Left ventricle myocardium inferior (tissue), 1 donor: Measurements from ENCODE around the gene RSL24D1. TPM values are rescaled to one million over a fixed set of nuclear protein-coding genes. Genes with fewer than 3 reads are reported as not detected.
"Not testable (repeated sequence)": the region's sequence is repeated elsewhere in the genome, so short reads cannot be mapped to it uniquely, and the experiment has no call there.

Source experiments
- DNase-seq: peaks from one replicate; pipeline ENCODE4 v3.0.0-alpha.2; 2020
- H3K27ac ChIP-seq: fragments of 200-600 bp; replicated peaks from 2 replicates; pipeline ENCODE4 v1.8.0; 2021
- H3K27me3 ChIP-seq: fragments of 200-600 bp; 2 replicates; pipeline ENCODE4 v1.8.0; 2021; ENCODE audit warnings: low read depth
- H3K36me3 ChIP-seq: fragments of 200-600 bp; 2 replicates; pipeline ENCODE4 v1.8.0; 2021
- H3K4me1 ChIP-seq: fragments of 200-600 bp; 2 replicates; pipeline ENCODE4 v1.8.0; 2021
- H3K4me3 ChIP-seq: fragments of 200-600 bp; 2 replicates; pipeline ENCODE4 v1.8.0; 2021; ENCODE audit warnings: mild to moderate bottlenecking, moderate library complexity
- H3K9me3 ChIP-seq: fragments of 200-600 bp; replicated peaks from 2 replicates; pipeline ENCODE4 v1.8.0; 2021
- intact Hi-C: fragments of 100-400 bp; cut with micrococcal nuclease; formaldehyde crosslinking; loops from one replicate; pipeline ENCODE4 v1.11.0; 2022
- total RNA-seq: library from RNA; stranded (reverse); fragmentation: NEBNext Ultra II Directional; extraction: Animal tissue kit (Norgen Biotek cat#: 25700); gene quantifications from one replicate; pipeline ENCODE4 v1.2.1, GENCODE V29; 2021
- TF ChIP-seq, protein P1 (sequence below): fragments of 200-600 bp; IDR thresholded peaks from 2 replicates; pipeline ENCODE4 v1.8.0; 2021; ENCODE audit warnings: antibody characterized with exemption, mild to moderate bottlenecking, borderline replicate concordance
- donor health status: DM: no; HTN: yes; CAD: no; lungs with severe emphysema.

The RSL24D1 gene
- total RNA-seq, 1 donor from 2014 or later: 44.4 TPM

DNA sequence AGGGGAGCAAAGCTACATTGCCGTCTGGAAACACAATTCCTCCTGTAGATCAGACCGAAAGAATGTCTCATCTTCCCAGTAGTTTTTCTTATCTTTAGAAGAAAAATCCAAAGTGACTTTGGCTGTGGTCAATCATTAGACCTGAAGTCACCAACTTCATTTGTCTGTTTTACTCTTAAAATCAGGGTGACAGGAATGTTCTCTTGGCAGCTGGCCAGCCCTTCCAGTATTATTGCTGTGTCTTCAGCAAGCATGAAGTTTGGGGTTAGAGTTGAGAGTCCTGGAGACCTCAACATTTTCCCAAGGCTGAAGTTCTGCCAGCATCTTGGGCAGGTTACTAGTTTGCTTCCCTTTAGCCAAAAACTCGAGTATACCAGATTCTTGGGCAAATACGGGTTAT is 32.5 kb downstream of the RSL24D1 start:
- TF ChIP-seq, protein P1, sequence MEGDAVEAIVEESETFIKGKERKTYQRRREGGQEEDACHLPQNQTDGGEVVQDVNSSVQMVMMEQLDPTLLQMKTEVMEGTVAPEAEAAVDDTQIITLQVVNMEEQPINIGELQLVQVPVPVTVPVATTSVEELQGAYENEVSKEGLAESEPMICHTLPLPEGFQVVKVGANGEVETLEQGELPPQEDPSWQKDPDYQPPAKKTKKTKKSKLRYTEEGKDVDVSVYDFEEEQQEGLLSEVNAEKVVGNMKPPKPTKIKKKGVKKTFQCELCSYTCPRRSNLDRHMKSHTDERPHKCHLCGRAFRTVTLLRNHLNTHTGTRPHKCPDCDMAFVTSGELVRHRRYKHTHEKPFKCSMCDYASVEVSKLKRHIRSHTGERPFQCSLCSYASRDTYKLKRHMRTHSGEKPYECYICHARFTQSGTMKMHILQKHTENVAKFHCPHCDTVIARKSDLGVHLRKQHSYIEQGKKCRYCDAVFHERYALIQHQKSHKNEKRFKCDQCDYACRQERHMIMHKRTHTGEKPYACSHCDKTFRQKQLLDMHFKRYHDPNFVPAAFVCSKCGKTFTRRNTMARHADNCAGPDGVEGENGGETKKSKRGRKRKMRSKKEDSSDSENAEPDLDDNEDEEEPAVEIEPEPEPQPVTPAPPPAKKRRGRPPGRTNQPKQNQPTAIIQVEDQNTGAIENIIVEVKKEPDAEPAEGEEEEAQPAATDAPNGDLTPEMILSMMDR: no peak
- Histone ChIP-seq H3K4me3 (no peak overlapping the region), H3K36me3 (no peaks in the 10 kb centered on the region), H3K27ac (no peak overlapping the region), H3K27me3 (no peaks in the 10 kb centered on the region), H3K9me3 (peaks cover 7% of the 10 kb centered on the region), H3K4me1 (no peaks in the 10 kb centered on the region)
- intact Hi-C loops: no loop called here
- no peak for DNase-seq

DNA sequence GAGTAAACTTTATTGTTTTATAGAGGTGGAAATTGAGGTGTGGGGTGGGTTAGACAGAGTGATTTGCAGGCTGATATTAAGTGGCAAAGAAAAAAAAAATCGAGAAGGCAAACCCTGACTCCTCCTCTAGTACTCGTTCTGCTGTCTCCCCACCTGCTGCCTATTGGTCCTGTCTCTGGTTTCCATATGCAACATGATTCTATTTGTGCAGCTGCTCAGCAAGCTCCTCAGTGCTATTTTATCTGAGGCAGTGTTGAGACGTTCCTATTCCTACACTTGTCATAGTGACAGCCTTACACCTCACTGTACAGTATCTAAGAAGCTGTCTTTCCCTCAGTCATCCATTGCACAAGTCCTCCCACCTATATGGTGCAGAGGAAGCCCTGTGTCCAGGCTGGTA is 45.1 kb downstream of the RSL24D1 start:
- Histone ChIP-seq H3K9me3 (no peaks in the 10 kb centered on the region), H3K4me1 (no peaks in the 10 kb centered on the region), H3K4me3 (no peak overlapping the region), H3K36me3 (no peaks in the 10 kb centered on the region), H3K27ac (no peak overlapping the region), H3K27me3 (no peaks in the 10 kb centered on the region)
- no peak for DNase-seq
- TF ChIP-seq, protein P1: no peak
- intact Hi-C loops: no loop called here

DNA sequence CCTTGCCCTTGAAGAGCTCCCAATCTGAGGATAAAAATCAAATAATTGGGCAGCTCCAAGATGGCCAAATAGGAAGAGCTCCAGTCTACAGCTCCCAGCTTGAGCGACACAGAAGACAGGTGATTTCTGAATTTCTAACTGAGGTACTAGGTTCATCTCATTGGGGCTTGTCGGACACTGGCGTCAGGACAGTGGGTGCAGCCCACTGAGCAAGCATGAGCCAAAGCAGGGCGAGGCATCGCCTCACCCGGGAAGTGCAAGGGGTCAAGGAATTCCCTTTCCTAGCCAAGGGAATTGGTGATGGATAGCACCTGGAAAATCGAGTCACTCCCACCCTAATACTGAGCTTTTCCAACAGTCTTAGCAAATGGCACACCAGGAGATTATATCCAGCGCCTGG is 53.6 kb downstream of the RSL24D1 start:
- H3K4me3 ChIP-seq, DNase-seq, H3K4me1 ChIP-seq, H3K36me3 ChIP-seq, H3K27ac ChIP-seq, intact Hi-C loops, H3K27me3 ChIP-seq: not testable (repeated sequence)
- H3K9me3 ChIP-seq: peaks cover 25% of the 10 kb centered on the region

DNA sequence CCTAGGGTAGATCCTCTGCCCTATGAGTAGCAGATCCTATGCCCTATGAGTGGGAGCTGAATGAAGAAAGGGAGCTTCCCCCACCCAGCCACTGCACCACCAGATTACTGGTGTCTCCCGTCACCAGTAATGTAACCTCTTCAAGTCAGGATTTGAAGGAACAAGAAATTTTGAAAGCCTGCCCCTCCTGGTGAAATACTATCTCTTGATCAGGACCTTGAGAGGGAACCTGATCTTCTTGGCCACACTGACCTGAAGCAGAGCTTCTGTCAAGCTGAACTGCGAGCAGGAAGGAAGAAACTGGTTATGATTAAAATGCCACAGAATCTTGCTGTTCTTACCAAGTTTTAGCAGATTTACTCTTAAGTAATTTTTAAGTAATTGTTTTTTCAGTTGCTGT is 62.8 kb downstream of the RSL24D1 start:
- no peaks in the 10 kb centered on the region for H3K4me1 ChIP-seq
- H3K36me3 ChIP-seq: no peaks in the 10 kb centered on the region
- H3K4me3 ChIP-seq: no peak overlapping the region
- intact Hi-C loops: no loop called here
- no peaks in the 10 kb centered on the region for H3K27me3 ChIP-seq
- H3K27ac ChIP-seq: no peak overlapping the region
- no peak for DNase-seq
- peaks cover 39% of the 10 kb centered on the region for H3K9me3 ChIP-seq
- TF ChIP-seq, protein P1: no peak

DNA sequence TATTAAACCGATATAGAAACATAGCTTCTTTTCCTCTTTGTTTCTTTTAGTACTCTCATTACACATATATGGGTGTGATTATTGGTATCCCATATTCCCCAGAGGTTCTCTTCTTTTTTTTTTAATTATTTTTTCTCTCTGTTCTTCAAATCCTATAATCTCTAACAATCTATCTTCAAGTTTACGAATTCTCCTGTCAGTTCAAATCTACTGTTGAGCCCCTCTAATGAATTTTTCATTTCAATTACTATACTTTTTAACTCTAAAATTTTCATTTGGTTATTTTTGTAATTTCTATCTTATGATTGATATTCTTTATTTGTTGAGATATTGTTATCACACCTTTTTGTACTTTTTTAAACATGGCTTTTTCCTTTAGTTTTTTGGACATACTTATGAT is 64.1 kb downstream of the RSL24D1 start:
- no peak overlapping the region for H3K4me3 ChIP-seq
- intact Hi-C loops: no loop called here
- no peaks in the 10 kb centered on the region for H3K36me3 ChIP-seq
- no peak overlapping the region for H3K27ac ChIP-seq
- no peak for DNase-seq
- H3K27me3 ChIP-seq: no peaks in the 10 kb centered on the region
- no peaks in the 10 kb centered on the region for H3K4me1 ChIP-seq
- TF ChIP-seq, protein P1: no peak
- H3K9me3 ChIP-seq: peaks cover 37% of the 10 kb centered on the region

Other genes with a start within 250 kb of the RSL24D1 start
- gene RAB27A, start 92.9 kb upstream of the RSL24D1 start, total RNA-seq: 5.8 TPM
- gene PIGBOS1, start 122.2 kb upstream of the RSL24D1 start, total RNA-seq: 7.6 TPM
- gene PIGB, start 122.3 kb upstream of the RSL24D1 start, total RNA-seq: 2.8 TPM
- 94.6 TPM for gene CCPG1, start 211.4 kb upstream of the RSL24D1 start, total RNA-seq
- gene PIERCE2, start 211.6 kb upstream of the RSL24D1 start, total RNA-seq: 8.7 TPM